A549 treated with Mapracorat at 1 μM for 4 hours (cell line): ENCODE measurements around the gene PSMA5. TPM values are rescaled to one million over a fixed set of nuclear protein-coding genes. Genes with fewer than 3 reads are reported as not detected.

ENCODE experiments used
- total RNA-seq: library from RNA; stranded (reverse); fragments of 200-300 nt; extraction: Qiagen RNA extraction; gene quantifications from 5 replicates; pipeline ENCODE4 v1.2.3, GENCODE V29; 2022

Gene PSMA5
- 100 to 117 TPM (median 108 TPM) in 5 replicates for total RNA-seq

GRCh38 chr1:109426281-109427170 is at the start of gene PSMA5:
Gene PSMA5, minus strand, starts transcription at chr1:109426448. Its CDS starts 118 bp downstream, at chr1:109426330.

GRCh38 chr1:109466452-109467300 is 40.4 kb upstream of the PSMA5 start, which contains the start of gene SYPL2:
Gene SYPL2, plus strand, starts transcription at chr1:109466546. Its CDS starts 298 bp downstream, at chr1:109466844.

GRCh38 chr1:109397581-109398342 is 28.5 kb downstream of the PSMA5 start, which contains the start of gene SORT1:
Gene SORT1, minus strand, starts transcription at chr1:109397918. Its CDS starts 26 bp downstream, at chr1:109397892.

Other genes starting within 250 kb of the PSMA5 start
- gene SARS1, start 212.5 kb downstream of the PSMA5 start, total RNA-seq, result 87.3 to 99.1 TPM (median 90.1 TPM) in 5 replicates
- gene CELSR2, start 176.9 kb downstream of the PSMA5 start, total RNA-seq, result 3.3 to 5.5 TPM (median 5.1 TPM) in 5 replicates
- gene PSRC1, start 143.3 kb downstream of the PSMA5 start, total RNA-seq, result 16.3 to 25.3 TPM (median 22.6 TPM) in 5 replicates
- 0.25 TPM in 1 of 5 replicates, not detected in the others for gene MYBPHL, start 119.4 kb downstream of the PSMA5 start, total RNA-seq
- 3.4 to 4.6 TPM (median 4.3 TPM) in 5 replicates for gene SORT1, start 28.5 kb downstream of the PSMA5 start, total RNA-seq
- gene SYPL2, start 40.1 kb upstream of the PSMA5 start, total RNA-seq, result 0.06 to 0.13 TPM (median 0.10 TPM) in 4 of 5 replicates, not detected in the other
- 1.9 to 2.8 TPM (median 2.3 TPM) in 5 replicates for gene ATXN7L2, start 57.5 kb upstream of the PSMA5 start, total RNA-seq
- gene CYB561D1, start 67.6 kb upstream of the PSMA5 start, total RNA-seq, result 4.0 to 5.0 TPM (median 4.4 TPM) in 5 replicates
- gene AMIGO1, start 83.3 kb upstream of the PSMA5 start, total RNA-seq, result 1.0 to 1.4 TPM (median 1.3 TPM) in 5 replicates
- not detected in 5 replicates for gene GPR61, start 113.4 kb upstream of the PSMA5 start, total RNA-seq
- gene GNAI3, start 122.2 kb upstream of the PSMA5 start, total RNA-seq, result 4.7 to 5.5 TPM (median 5.2 TPM) in 5 replicates
- gene GNAT2, start 193.2 kb upstream of the PSMA5 start, total RNA-seq, result 0.13 to 0.17 TPM (median 0.17 TPM) in 3 of 5 replicates, not detected in the others
- 20.6 to 28.6 TPM (median 23.1 TPM) in 5 replicates for gene AMPD2, start 193.4 kb upstream of the PSMA5 start, total RNA-seq
- 8.6 to 11.1 TPM (median 9.3 TPM) in 5 replicates for gene GSTM4, start 229.7 kb upstream of the PSMA5 start, total RNA-seq
- gene GSTM2, start 241.6 kb upstream of the PSMA5 start, total RNA-seq, result 2.9 to 3.6 TPM (median 3.4 TPM) in 5 replicates